IMR-90 (cell line): ENCODE results near the gene PEAK1.
A peak's percentile ranks its signal among the peaks of the same experiment; 100 is the strongest.

ENCODE experiments used
- BHLHE40 ChIP-seq: fragments of 150-350 bp; IDR thresholded peaks from 2 replicates; pipeline ENCODE4 v1.6.1; 2016; ENCODE audit warnings: mild to moderate bottlenecking, low read depth, low read length
- CTCF ChIP-seq: conservative IDR thresholded peaks from 2 replicates; pipeline ENCODE4 v1.5.1; 2012; ENCODE audit warnings: mild to moderate bottlenecking, low read depth, low read length, improper control_type of control experiment
- ELK1 ChIP-seq: fragments of 150-350 bp; IDR thresholded peaks from 2 replicates; pipeline ENCODE4 v1.6.1; 2016; ENCODE audit warnings: low read depth, mild to moderate bottlenecking, low read length, moderate library complexity, borderline replicate concordance
- FOS ChIP-seq: fragments of 150-350 bp; IDR thresholded peaks from 2 replicates; pipeline ENCODE4 v1.6.1; 2016; ENCODE audit warnings: low read depth, low read length
- MAZ ChIP-seq: IDR thresholded peaks from 2 replicates; pipeline ENCODE4 v1.6.1; 2012; ENCODE audit warnings: low read depth, mild to moderate bottlenecking, low read length, improper control_type of control experiment, moderate library complexity, borderline replicate concordance
- MXI1 ChIP-seq: IDR thresholded peaks from 2 replicates; pipeline ENCODE4 v1.6.1; 2012; ENCODE audit warnings: low read depth, mild to moderate bottlenecking, low read length, moderate library complexity, borderline replicate concordance
- POLR2A ChIP-seq: IDR thresholded peaks from 2 replicates; pipeline ENCODE4 v1.6.1; 2012; ENCODE audit warnings: mild to moderate bottlenecking, low read depth, low read length
- RAD21 ChIP-seq: IDR thresholded peaks from 2 replicates; pipeline ENCODE4 v1.6.1; 2012; ENCODE audit warnings: low read length, improper control_type of control experiment
- RFX5 ChIP-seq: IDR thresholded peaks from 2 replicates; pipeline ENCODE4 v1.8.0; 2012; ENCODE audit warnings: low read depth, mild to moderate bottlenecking, low read length, moderate library complexity
- SMC3 ChIP-seq: fragments of 150-350 bp; IDR thresholded peaks from 2 replicates; pipeline ENCODE4 v1.6.1; 2016; ENCODE audit warnings: low read depth, mild to moderate bottlenecking, antibody characterized with exemption, low read length, moderate library complexity

DNA sequence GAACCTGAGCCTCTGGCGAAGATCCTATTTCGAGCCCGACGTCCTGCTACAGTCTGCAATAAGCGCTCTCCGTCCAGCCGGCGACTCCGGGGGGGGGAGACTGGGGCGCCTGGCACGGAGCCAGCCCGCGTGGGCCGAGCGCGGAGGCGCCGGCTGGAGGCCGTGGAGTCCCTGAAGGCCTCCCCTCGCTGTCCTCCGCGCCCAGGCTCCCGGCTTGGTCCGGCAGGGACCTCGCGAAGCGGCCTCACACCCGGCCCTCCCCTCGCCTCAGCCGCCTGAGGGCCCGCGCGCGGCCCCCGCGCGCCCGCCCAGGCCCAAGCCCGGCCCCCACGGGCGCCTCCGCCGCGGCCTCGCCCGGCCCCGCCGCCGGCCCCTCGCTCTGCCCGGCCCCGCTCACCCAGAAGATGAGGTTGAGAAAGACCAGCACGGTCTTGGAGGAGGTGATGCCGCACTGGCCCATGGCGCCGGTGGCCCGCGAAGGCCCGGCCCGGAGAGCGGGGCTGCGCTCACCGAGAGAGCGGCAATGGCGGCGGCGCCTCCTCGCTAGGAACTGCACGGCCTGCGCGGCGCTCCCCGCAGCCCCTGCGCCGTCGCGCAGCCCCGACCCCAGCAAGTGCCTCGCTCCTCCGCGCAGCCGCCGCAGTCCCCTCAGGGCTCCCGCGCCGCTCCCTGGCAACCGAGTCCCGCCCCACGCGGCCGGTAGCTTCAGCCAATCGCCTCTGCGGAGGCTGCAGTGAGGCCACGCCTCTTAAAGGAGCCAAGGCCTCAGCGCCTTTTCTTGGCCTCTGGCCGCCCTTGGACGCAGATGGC, 349.2 kb downstream of the PEAK1 start, which contains the start of gene TSPAN3:
- TF ChIP-seq RFX5 (peak; percentile 32; the same call in 1 of the 2 replicates), CTCF (no peak), ELK1 (no peak), RAD21 (no peak), FOS (no peak), POLR2A (peak; percentile 67; the same call in 1 of the 2 replicates), MXI1 (peak; percentile 58; the same call in 1 of the 2 replicates), SMC3 (no peak), MAZ (peak; percentile 55; the same call in 1 of the 2 replicates), BHLHE40 (no peak)
